ENCODE data around the gene RECK. TPM values are rescaled to one million over a fixed set of nuclear protein-coding genes. Genes with fewer than 3 reads are reported as not detected.

Gene RECK
- total RNA-seq, 1 experiment from 2014 or later = 10.3 TPM

DNA sequence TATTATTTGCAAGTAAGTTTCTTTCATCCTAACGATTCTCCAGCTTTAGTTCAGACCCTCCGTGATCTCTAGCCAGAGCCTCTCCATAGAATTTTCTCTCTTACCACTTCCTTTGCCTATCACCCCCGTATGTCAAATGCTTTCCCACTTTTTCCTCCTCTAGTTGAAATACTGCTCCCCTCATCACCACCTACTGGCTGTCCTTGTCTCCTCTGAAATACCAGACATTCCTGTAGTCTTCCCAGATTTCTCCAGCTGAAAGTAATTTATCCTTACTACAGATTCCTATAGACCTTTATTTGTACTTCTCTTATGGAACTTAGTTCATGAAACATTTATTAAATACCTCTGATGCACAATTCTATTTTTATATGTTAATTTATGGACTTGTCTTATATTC, 63.8 kb downstream of the RECK start:
- Histone ChIP-seq H4K20me1 (ENCODE audit: control insufficient read depth, insufficient read depth, insufficient read length) (no peaks in the 10 kb centered on the region), H3K9me3 (ENCODE audit: control insufficient read depth, low read depth, low read length) (no peaks in the 10 kb centered on the region), H2BK20ac (ENCODE audit: low read depth, low read length, poor library complexity, severe bottlenecking) (no peak overlapping the region), H2BK120ac (ENCODE audit: low read depth, low read length, poor library complexity, severe bottlenecking) (no peak overlapping the region), H4K8ac (replicated peaks; ENCODE audit: insufficient read length, low read depth, low read length) (no peak overlapping the region), H3K79me1 (ENCODE audit: insufficient read depth, low read depth, low read length, poor library complexity, severe bottlenecking) (no peaks in the 10 kb centered on the region), H3K14ac (ENCODE audit: insufficient read depth, low read length) (no peak overlapping the region), H3T11ph (ENCODE audit: low read length) (no peak overlapping the region), H2AFZ (ENCODE audit: low read length) (no peak overlapping the region), H3K56ac (ENCODE audit: insufficient read length, low read depth, low read length) (no peak overlapping the region), H3K4ac (ENCODE audit: low read depth, low read length) (no peak overlapping the region), H2AK5ac (ENCODE audit: insufficient read length, low read length) (no peak overlapping the region), H3K27me3 (ENCODE audit: insufficient read depth, low read length) (no peaks in the 10 kb centered on the region), H2BK5ac (ENCODE audit: insufficient read length, low read length) (no peak overlapping the region), H3K9ac (ENCODE audit: extremely low read depth, insufficient read length, low read length) (no peak overlapping the region), H3K23me2 (ENCODE audit: insufficient read length, low read depth, low read length, poor library complexity, severe bottlenecking) (no peaks in the 10 kb centered on the region), H3K27ac (ENCODE audit: insufficient read length, low read depth, low read length) (no peak overlapping the region), H3K18ac (ENCODE audit: insufficient read length, low read depth, low read length) (no peak overlapping the region), H3K79me2 (ENCODE audit: insufficient read depth, low read length) (no peaks in the 10 kb centered on the region), H2BK12ac (ENCODE audit: insufficient read length, low read depth, low read length) (no peak overlapping the region), H3K4me2 (ENCODE audit: insufficient read depth, insufficient read length, low read length) (no peak overlapping the region), H4K5ac (ENCODE audit: insufficient read length, low read depth, low read length) (no peak overlapping the region), H3K4me1 (ENCODE audit: insufficient read depth, low read length) (no peaks in the 10 kb centered on the region), H3K23ac (ENCODE audit: insufficient read length, low read depth, low read length) (no peak overlapping the region), H2BK15ac (ENCODE audit: low read depth, low read length) (no peak overlapping the region), H4K91ac (ENCODE audit: insufficient read length, low read depth, low read length) (no peak overlapping the region)
- Mint-ChIP-seq H3K4me1 (peaks cover 25 to 30% of the 10 kb centered on the region in 2 experiments), H3K9me3 (no peaks in the 10 kb centered on the region), H3K27me3 (ENCODE audit: low read depth) (no peaks in the 10 kb centered on the region), H3K36me3 (ENCODE audit: insufficient read depth in 1 of 3, low read depth in 3 of 3) (peaks cover 0 to 1% (median 0%) of the 10 kb centered on the region in 3 experiments; a peak in 1 of 7 replicates), H3K27ac (peak overlapping the region; percentile 3 to 7 (median 4); a peak in 4 of 7 replicates), H3K4me3 (no peak overlapping the region)
- DNase-seq = no peak
- WGBS (ENCODE audit: extremely low coverage, insufficient read length, low lambda C conversion rate) = no CpG with 5 or more reads among the region's 3 CpGs
- peak; percentile 45; the same call in 1 of the 3 replicates for TF ChIP-seq CTCF (conservative IDR thresholded peaks at IDR 0.05)

Measured in H9 (cell line).